ENCODE data around the gene CA10.

CA10 gene

GRCh38 chr17:52048137-52048898, 110.2 kb downstream of the CA10 start:
- ATAC-seq, result no peak
- no peak for DNase-seq

GRCh38 chr17:52047086-52047485, 111.4 kb downstream of the CA10 start:
- no peak for ATAC-seq
- DNase-seq, result no peak

- DNase-seq, result no peak
- ATAC-seq, result no peak
Observed at GRCh38 chr17:52041123-52041617, 117.3 kb downstream of the CA10 start.

GRCh38 chr17:52036416-52036815, 122.1 kb downstream of the CA10 start:
- ATAC-seq, result no peak
- DNase-seq, result no peak

GRCh38 chr17:52035336-52035915, 123.1 kb downstream of the CA10 start:
- ATAC-seq (no peak), DNase-seq (no peak)

- no peak for ATAC-seq
Observed at GRCh38 chr17:52032454-52032853, 126.1 kb downstream of the CA10 start.

GRCh38 chr17:52030052-52030451, 128.5 kb downstream of the CA10 start:
- no peak for ATAC-seq
- DNase-seq, result no peak

More at GRCh38 chr17:52032454-52032853, 126.1 kb downstream of the CA10 start:
- no peak for DNase-seq

GRCh38 chr17:52027620-52028295, 130.8 kb downstream of the CA10 start:
- DNase-seq (no peak), ATAC-seq (no peak)

- ATAC-seq (no peak), DNase-seq (no peak)
Observed at GRCh38 chr17:52027081-52027480, 131.4 kb downstream of the CA10 start.

GRCh38 chr17:52026075-52026474, 132.4 kb downstream of the CA10 start:
- no peak for DNase-seq

GRCh38 chr17:52025236-52025635, 133.3 kb downstream of the CA10 start:
- DNase-seq (no peak), ATAC-seq (no peak)

More at GRCh38 chr17:52026075-52026474, 132.4 kb downstream of the CA10 start:
- ATAC-seq, result no peak

- no peak for DNase-seq
- ATAC-seq, result no peak
Observed at GRCh38 chr17:52024300-52024870, 134.1 kb downstream of the CA10 start.

- ATAC-seq (no peak), DNase-seq (no peak)
Observed at GRCh38 chr17:52011064-52011463, 147.4 kb downstream of the CA10 start.

- ATAC-seq (no peak), DNase-seq (no peak)
Observed at GRCh38 chr17:51999654-52000053, 158.9 kb downstream of the CA10 start.

GRCh38 chr17:51997723-51998122, 160.8 kb downstream of the CA10 start:
- DNase-seq (no peak), ATAC-seq (no peak)

GRCh38 chr17:51995797-51996403, 162.6 kb downstream of the CA10 start:
- no peak for DNase-seq
- no peak for ATAC-seq

GRCh38 chr17:51992864-51993416, 165.6 kb downstream of the CA10 start:
- ATAC-seq, result no peak
- DNase-seq, result no peak

GRCh38 chr17:51971121-51971520, 187.4 kb downstream of the CA10 start:
- no peak for ATAC-seq
- DNase-seq, result no peak

- no peak for DNase-seq
- ATAC-seq, result no peak
Observed at GRCh38 chr17:51961689-51962088, 196.8 kb downstream of the CA10 start.

GRCh38 chr17:51957786-51958185, 200.7 kb downstream of the CA10 start:
- ATAC-seq (no peak), DNase-seq (no peak)

- ATAC-seq (no peak), DNase-seq (no peak)
Observed at GRCh38 chr17:51955245-51955644, 203.3 kb downstream of the CA10 start.

GRCh38 chr17:51954232-51954765, 204.2 kb downstream of the CA10 start:
- DNase-seq (no peak), ATAC-seq (no peak)
